Measurements from ENCODE around the gene LRG1. TPM values are rescaled to one million over a fixed set of nuclear protein-coding genes. Genes with fewer than 3 reads are reported as not detected.

Gene LRG1
- total and polyA plus RNA-seq, 2 experiments from 2014 or later: 0.21 to 0.45 TPM

DNA sequence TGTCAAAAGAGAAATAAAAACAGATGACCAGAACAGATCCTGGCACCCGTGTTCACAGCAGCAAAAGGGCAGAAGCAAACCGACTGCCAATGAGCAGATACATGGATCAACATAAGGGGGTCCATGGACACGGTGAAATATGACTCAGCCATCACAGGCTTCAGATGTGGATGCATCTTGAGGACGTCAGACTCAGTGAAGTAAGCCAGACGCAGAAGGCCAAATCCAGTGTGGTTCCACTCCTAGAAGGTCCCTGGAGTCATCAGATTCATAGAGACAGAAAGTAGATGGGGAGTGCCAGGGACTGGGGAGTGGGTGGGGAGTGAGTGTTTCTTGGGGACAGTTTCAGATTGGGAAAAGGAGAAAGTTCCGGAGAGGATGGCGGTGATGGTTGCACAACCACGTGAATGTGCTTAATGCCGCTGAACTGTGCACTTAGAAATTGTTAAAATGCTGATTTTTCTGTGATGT lies 48.5 kb upstream of the LRG1 start:
- Histone ChIP-seq H3F3A (replicated peaks; ENCODE audit: low read depth) (0 out of 2 replicates have a peak, but pooled peaks cover 8% of the 10 kb centered on the region), H3K36me3 (ENCODE audit: insufficient read depth) (no peaks in the 10 kb centered on the region), H3K27me3 (ENCODE audit: insufficient read depth) (peaks cover 20% of the 10 kb centered on the region), H3K27ac (ENCODE audit: low read depth) (no peak overlapping the region), H3K4me2 (no peak overlapping the region), H3K4me1 (ENCODE audit: insufficient read depth) (peaks cover 5% of the 10 kb centered on the region), H2AFZ (peak overlapping the region; percentile 66), H3K79me2 (replicated peaks; ENCODE audit: insufficient read depth) (no peaks in the 10 kb centered on the region), H4K20me1 (replicated peaks; ENCODE audit: insufficient read depth) (no peaks in the 10 kb centered on the region; the same call in 1 of the 2 replicates), H3K4me3 (no peak overlapping the region), H3K9me2 (ENCODE audit: insufficient read depth) (no peaks in the 10 kb centered on the region)
- H3K36me3 Mint-ChIP-seq (ENCODE audit: low read depth): no peaks in the 10 kb centered on the region
- H3K4me3 Mint-ChIP-seq: no peak overlapping the region
- peaks cover 21% of the 10 kb centered on the region for H3K4me1 Mint-ChIP-seq
- peaks cover 17% of the 10 kb centered on the region for H3K27me3 Mint-ChIP-seq (ENCODE audit: insufficient read depth, low read depth, poor library complexity)
- H3K9me3 Mint-ChIP-seq: no peaks in the 10 kb centered on the region
- DNase-seq (ENCODE audit: low spot score) (no peak), ATAC-seq (no peak)
- TF ChIP-seq ZNF331 (CRISPR knock-in tag; IDR thresholded peaks at IDR 0.05; ENCODE audit: low read depth): no peak
- TF ChIP-seq, protein P1, sequence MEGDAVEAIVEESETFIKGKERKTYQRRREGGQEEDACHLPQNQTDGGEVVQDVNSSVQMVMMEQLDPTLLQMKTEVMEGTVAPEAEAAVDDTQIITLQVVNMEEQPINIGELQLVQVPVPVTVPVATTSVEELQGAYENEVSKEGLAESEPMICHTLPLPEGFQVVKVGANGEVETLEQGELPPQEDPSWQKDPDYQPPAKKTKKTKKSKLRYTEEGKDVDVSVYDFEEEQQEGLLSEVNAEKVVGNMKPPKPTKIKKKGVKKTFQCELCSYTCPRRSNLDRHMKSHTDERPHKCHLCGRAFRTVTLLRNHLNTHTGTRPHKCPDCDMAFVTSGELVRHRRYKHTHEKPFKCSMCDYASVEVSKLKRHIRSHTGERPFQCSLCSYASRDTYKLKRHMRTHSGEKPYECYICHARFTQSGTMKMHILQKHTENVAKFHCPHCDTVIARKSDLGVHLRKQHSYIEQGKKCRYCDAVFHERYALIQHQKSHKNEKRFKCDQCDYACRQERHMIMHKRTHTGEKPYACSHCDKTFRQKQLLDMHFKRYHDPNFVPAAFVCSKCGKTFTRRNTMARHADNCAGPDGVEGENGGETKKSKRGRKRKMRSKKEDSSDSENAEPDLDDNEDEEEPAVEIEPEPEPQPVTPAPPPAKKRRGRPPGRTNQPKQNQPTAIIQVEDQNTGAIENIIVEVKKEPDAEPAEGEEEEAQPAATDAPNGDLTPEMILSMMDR (conservative IDR thresholded peaks at IDR 0.05; ENCODE audit: low read depth in 2 of 2): no peak
- TF ChIP-seq, protein P2, sequence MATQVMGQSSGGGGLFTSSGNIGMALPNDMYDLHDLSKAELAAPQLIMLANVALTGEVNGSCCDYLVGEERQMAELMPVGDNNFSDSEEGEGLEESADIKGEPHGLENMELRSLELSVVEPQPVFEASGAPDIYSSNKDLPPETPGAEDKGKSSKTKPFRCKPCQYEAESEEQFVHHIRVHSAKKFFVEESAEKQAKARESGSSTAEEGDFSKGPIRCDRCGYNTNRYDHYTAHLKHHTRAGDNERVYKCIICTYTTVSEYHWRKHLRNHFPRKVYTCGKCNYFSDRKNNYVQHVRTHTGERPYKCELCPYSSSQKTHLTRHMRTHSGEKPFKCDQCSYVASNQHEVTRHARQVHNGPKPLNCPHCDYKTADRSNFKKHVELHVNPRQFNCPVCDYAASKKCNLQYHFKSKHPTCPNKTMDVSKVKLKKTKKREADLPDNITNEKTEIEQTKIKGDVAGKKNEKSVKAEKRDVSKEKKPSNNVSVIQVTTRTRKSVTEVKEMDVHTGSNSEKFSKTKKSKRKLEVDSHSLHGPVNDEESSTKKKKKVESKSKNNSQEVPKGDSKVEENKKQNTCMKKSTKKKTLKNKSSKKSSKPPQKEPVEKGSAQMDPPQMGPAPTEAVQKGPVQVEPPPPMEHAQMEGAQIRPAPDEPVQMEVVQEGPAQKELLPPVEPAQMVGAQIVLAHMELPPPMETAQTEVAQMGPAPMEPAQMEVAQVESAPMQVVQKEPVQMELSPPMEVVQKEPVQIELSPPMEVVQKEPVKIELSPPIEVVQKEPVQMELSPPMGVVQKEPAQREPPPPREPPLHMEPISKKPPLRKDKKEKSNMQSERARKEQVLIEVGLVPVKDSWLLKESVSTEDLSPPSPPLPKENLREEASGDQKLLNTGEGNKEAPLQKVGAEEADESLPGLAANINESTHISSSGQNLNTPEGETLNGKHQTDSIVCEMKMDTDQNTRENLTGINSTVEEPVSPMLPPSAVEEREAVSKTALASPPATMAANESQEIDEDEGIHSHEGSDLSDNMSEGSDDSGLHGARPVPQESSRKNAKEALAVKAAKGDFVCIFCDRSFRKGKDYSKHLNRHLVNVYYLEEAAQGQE (IDR thresholded peaks at IDR 0.05; ENCODE audit: unreplicated experiment): no peak
- no peak for TF ChIP-seq JUNB (IDR thresholded peaks at IDR 0.05; ENCODE audit: unreplicated experiment)
- TF ChIP-seq, protein P3, sequence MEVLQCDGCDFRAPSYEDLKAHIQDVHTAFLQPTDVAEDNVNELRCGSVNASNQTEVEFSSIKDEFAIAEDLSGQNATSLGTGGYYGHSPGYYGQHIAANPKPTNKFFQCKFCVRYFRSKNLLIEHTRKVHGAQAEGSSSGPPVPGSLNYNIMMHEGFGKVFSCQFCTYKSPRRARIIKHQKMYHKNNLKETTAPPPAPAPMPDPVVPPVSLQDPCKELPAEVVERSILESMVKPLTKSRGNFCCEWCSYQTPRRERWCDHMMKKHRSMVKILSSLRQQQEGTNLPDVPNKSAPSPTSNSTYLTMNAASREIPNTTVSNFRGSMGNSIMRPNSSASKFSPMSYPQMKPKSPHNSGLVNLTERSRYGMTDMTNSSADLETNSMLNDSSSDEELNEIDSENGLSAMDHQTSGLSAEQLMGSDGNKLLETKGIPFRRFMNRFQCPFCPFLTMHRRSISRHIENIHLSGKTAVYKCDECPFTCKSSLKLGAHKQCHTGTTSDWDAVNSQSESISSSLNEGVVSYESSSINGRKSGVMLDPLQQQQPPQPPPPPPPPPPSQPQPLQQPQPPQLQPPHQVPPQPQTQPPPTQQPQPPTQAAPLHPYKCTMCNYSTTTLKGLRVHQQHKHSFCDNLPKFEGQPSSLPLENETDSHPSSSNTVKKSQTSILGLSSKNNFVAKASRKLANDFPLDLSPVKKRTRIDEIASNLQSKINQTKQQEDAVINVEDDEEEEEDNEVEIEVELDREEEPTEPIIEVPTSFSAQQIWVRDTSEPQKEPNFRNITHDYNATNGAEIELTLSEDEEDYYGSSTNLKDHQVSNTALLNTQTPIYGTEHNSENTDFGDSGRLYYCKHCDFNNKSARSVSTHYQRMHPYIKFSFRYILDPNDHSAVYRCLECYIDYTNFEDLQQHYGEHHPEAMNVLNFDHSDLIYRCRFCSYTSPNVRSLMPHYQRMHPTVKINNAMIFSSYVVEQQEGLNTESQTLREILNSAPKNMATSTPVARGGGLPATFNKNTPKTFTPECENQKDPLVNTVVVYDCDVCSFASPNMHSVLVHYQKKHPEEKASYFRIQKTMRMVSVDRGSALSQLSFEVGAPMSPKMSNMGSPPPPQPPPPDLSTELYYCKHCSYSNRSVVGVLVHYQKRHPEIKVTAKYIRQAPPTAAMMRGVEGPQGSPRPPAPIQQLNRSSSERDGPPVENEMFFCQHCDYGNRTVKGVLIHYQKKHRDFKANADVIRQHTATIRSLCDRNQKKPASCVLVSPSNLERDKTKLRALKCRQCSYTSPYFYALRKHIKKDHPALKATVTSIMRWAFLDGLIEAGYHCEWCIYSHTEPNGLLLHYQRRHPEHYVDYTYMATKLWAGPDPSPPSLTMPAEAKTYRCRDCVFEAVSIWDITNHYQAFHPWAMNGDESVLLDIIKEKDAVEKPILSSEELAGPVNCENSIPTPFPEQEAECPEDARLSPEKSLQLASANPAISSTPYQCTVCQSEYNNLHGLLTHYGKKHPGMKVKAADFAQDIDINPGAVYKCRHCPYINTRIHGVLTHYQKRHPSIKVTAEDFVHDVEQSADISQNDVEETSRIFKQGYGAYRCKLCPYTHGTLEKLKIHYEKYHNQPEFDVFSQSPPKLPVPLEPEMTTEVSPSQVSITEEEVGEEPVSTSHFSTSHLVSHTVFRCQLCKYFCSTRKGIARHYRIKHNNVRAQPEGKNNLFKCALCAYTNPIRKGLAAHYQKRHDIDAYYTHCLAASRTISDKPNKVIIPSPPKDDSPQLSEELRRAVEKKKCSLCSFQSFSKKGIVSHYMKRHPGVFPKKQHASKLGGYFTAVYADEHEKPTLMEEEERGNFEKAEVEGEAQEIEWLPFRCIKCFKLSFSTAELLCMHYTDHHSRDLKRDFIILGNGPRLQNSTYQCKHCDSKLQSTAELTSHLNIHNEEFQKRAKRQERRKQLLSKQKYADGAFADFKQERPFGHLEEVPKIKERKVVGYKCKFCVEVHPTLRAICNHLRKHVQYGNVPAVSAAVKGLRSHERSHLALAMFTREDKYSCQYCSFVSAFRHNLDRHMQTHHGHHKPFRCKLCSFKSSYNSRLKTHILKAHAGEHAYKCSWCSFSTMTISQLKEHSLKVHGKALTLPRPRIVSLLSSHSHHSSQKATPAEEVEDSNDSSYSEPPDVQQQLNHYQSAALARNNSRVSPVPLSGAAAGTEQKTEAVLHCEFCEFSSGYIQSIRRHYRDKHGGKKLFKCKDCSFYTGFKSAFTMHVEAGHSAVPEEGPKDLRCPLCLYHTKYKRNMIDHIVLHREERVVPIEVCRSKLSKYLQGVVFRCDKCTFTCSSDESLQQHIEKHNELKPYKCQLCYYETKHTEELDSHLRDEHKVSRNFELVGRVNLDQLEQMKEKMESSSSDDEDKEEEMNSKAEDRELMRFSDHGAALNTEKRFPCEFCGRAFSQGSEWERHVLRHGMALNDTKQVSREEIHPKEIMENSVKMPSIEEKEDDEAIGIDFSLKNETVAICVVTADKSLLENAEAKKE (CRISPR knock-in tag; IDR thresholded peaks at IDR 0.05): no peak
- TF ChIP-seq, protein P4, sequence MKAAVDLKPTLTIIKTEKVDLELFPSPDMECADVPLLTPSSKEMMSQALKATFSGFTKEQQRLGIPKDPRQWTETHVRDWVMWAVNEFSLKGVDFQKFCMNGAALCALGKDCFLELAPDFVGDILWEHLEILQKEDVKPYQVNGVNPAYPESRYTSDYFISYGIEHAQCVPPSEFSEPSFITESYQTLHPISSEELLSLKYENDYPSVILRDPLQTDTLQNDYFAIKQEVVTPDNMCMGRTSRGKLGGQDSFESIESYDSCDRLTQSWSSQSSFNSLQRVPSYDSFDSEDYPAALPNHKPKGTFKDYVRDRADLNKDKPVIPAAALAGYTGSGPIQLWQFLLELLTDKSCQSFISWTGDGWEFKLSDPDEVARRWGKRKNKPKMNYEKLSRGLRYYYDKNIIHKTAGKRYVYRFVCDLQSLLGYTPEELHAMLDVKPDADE (IDR thresholded peaks at IDR 0.05): no peak
- TF ChIP-seq POLR2AphosphoS5 (IDR thresholded peaks at IDR 0.05; ENCODE audit: low read depth): no peak
- no peak for TF ChIP-seq CREB1 (CRISPR knock-in tag; IDR thresholded peaks at IDR 0.05; ENCODE audit: low read depth)
- no peak for TF ChIP-seq ZNF114 (CRISPR knock-in tag; IDR thresholded peaks at IDR 0.05)
- TF ChIP-seq EZH2phosphoT487 (IDR thresholded peaks at IDR 0.05; ENCODE audit: unreplicated experiment): no peak
- no peak for TF ChIP-seq EZH2 (IDR thresholded peaks at IDR 0.05; ENCODE audit: low read depth, unreplicated experiment)
- TF ChIP-seq STAT1 (IDR thresholded peaks at IDR 0.05; ENCODE audit: unreplicated experiment): no peak
- TF ChIP-seq NANOG (IDR thresholded peaks at IDR 0.05; ENCODE audit: borderline replicate concordance): no peak
- H3K27ac Mint-ChIP-seq: no peak overlapping the region

Measured in GM23338 (cell line).